GM21447 (cell line): Measurements from ENCODE around the gene GSC2.
"Not testable (repeated sequence)": the region's sequence is repeated elsewhere in the genome, so short reads cannot be mapped to it uniquely, and the experiment has no call there.

Experiments
- ATAC-seq: cut with Tn5 transposase; IDR thresholded peaks from one replicate; pipeline ENCODE4 v1.9.1; 2021; ENCODE audit not compliant: unreplicated experiment

Gene GSC2

DNA sequence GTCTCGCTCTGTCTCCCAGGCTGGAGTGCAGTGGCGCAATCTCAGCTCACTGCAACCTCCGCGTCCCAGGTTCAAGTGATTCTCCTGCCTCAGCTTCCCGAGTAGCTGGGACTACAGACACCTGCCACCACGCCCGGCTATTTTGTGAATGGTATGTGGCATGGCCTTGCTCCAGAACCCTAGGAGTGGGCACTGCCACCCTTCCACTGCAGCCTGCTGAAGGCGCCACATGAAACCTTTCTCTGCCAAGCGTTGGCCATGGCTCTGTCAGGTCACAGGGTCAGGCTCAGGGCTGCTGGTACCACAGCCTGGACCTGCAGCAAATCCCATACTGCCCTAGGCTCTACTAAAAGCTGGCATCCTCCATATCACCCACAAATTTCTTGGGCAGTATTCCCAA lies 6.0 kb upstream of the GSC2 start:
- not testable (repeated sequence) for ATAC-seq

GRCh38 chr22:19152942-19153883 lies 3.1 kb upstream of the GSC2 start:
- no peak for ATAC-seq

DNA sequence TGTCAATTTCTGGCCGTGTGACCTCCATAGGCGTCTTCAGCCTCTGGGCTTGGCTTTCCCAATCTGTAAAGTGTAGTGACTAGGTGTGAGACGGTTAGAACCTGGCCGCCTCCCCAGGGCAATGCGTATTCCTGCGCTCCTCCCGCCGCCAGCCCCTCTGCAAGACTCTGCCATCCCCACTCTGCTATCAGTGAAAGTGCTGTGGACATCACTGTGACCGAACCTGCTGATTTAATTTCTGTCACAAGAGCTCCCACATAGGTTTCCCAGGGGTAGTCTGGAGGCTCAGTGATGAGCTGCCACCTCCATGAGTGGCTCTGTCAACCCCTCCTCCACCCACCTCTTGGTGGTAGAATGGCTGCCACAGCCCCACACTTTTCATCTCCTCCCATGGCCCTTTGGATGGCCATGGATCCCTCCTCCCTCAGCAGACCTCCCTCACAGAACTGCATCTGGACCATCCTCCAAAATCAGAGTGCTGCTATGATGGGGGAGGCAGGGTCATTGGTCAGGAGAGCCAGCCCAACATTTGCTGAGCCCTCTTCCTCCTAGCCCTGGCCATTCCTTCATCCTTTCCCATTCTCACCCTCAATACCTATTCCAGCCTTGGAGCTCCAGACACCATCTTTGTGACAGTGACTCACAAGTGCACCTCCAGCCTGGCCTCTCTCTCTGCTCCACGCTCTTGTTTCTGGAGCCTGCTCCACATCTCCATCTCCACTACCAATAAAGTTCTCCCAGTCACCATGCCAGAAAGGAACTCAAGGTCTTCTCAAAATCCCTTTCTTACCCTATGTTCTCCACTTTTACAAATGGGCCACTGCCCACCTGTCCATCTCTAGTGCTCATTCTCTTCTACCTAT lies 1.5 kb upstream of the GSC2 start:
- ATAC-seq: no peak

GRCh38 chr22:19150482-19151328 lies 613 bp upstream of the GSC2 start:
- no peak for ATAC-seq

DNA sequence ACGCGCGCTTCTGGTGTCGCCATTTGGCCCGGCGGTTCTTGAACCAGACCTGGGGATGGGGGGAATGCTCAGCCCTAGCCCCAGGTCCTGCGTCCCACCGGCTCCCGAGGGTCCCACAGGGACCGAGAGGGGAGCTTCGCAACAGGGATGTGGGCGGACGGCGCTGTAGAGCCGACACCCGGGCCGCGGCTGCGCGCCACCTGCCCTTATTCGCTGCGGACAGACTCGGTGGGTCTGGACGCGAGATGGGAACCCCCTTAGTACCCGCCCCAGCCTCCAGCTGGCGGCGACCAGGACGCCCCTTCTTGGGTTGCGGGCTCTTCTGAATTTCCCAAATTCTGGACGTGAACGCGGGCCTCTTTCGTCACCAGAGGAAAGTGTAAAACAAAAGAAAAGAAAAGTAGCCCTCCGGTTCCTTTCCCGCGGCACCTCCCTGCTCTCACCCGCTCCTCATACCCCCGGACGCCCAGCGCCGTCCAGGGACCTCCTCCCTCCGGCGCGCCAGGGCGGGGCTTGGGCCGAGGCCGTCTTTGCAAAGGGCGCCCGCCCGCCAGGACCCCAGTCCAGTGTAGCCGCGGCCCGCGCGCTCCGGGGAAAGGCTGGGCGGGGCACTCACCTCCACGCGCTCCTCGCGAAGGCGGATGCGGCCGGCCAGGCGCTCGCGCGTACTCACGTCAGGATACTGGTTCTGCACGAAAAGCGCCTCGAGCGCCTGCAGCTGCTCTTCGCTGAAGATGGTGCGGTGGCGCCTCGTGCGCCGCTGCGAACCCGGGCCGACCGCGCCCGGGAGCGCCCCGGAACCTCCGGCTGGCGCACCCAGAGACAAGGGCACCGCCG lies 827 bp downstream of the GSC2 start:
- no peak for ATAC-seq

GRCh38 chr22:19148417-19149046 lies 1.6 kb downstream of the GSC2 start:
- ATAC-seq: no peak

- ATAC-seq: no peak
Observed at GRCh38 chr22:19147195-19147780, 2.8 kb downstream of the GSC2 start.

- ATAC-seq: no peak
Observed at GRCh38 chr22:19146215-19146968, 3.7 kb downstream of the GSC2 start.

DNA sequence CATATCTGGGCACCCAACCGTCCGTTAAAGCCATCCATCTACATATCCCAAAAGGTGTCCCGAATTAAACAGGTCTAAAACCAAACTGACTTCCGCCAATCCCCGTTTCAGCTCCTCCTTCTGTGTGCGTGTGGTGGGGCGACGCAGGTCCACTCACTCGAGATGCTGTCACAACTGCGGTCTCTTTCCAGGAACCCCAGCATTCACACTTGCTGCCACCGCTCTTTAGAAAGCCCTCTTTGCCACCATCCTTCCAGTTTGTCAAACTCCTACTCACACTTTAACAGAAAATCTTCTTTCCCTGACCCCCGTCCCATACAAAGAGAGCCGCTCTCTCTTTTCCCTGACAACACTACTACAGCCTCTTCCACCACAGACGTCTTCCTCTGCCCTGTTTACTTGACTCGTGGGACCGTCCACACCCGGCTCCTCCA lies 6.1 kb downstream of the GSC2 start:
- ATAC-seq: no peak

GRCh38 chr22:19143212-19143611 lies 6.9 kb downstream of the GSC2 start:
- no peak for ATAC-seq

DNA sequence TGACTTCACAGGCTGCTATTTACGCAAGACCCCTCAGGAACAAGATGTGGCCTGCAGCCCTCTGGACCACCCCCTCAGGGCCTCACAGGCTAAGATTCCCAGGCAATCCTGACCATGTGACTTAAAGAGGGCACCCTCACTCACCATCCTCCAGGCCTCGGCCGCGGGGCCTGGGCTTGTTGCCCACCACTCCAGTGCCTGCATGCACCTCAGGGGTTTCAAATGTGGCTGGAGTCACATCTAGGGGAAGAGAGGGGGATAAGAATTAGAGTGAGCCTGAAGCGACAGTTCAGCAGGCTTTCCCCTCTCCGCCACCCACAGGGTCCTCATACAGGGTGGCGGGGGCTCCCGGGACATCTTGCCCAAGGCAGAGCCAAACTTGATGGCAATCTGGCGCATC lies 7.7 kb downstream of the GSC2 start:
- no peak for ATAC-seq

DNA sequence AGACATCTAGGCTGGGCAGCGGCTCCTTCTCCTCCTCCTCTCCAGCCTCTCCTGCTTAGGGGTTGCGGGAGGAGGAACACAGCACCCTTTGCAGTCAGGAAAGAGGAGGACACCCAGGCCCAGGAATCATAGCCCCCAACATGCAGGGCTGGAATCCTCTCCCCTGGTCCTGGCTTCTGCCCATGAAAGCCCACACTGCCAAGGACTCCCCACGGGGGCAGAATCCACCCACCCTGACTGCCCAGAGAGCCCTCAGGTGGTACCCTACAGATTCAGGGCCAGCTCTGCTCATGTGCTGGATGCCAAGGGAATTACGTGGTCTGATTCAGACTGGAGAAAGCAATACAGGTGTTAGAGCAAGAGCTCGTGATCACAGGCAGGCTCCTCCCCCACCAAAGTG lies 10.1 kb downstream of the GSC2 start:
- ATAC-seq: no peak

- ATAC-seq: no peak
Observed at GRCh38 chr22:19139001-19139356, 11.1 kb downstream of the GSC2 start.

- ATAC-seq: no peak
Observed at GRCh38 chr22:19138217-19139000, 11.7 kb downstream of the GSC2 start.

DNA sequence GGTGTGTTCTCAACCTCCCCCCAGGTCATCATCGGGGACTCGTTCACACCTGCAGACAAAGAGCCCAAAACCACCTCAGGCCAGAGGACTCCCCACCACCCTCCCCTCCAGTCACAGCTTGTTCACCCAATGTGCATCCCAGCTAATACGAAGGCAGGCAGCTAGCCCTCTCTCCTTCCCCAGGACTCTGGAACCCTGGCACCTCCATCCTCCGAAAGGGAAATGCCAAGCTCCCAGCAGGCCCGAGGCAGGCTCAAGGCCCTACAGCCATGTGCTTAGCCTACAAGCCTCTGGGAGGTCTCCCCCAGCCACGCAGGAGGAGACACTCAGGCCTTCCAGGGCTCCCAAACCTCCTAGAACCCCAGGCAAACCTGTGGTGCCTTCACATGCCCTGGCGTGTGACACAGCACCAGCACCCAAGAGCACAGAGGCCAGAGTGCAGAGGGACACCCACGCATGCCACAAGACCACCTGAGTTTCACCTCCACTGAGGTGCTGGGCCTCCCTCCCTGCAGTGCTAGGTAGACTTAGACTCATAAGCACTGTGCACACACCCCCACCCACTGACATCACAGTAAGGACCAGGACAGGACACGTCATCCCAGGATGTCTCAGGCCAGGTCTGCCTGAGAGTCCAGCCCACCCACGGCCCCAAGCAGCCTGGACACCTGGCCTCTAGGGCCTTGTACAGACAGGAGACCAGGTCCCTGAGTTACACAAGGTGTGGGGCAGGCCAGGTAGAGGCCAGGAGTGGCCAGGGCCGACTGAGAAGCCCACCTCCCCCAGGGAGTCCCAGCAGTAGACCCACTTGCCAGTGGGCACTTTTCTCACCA lies 12.5 kb downstream of the GSC2 start:
- no peak for ATAC-seq

- ATAC-seq: no peak
Observed at GRCh38 chr22:19136915-19137314, 13.2 kb downstream of the GSC2 start.

- no peak for ATAC-seq
Observed at GRCh38 chr22:19134874-19135273, 15.2 kb downstream of the GSC2 start.
